Right forelimb (tissue), 1 donor: Measurements from ENCODE around the gene CDX2.
A peak's percentile ranks its signal among the peaks of the same experiment; 100 is the strongest.
"Not testable (repeated sequence)": the region's sequence is repeated elsewhere in the genome, so short reads cannot be mapped to it uniquely, and the experiment has no call there.

Experiments used
- DNase-seq: peaks from one replicate; pipeline ENCODE4 v3.0.0-alpha.2; 2018

The CDX2 gene

DNA sequence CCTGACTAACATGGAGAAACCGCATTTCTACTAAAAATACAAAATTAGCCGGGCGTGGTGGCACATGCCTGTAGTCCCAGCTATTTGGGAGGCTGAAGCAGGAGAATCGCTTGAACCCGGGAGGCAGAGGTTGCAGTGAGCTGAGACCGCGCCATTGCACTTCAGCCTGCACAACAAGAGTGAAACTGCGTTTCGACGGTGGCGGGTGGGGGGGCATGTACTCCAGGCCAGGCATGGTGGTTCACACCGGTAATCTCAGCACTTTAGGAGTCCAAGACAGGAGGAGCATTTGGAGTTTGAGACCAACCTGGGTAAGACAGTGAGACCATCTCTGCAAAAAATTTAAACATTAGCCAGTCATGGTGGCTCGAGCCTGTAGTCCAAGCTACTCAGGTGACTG lies 4.9 kb downstream of the CDX2 start:
- DNase-seq = not testable (repeated sequence)

DNA sequence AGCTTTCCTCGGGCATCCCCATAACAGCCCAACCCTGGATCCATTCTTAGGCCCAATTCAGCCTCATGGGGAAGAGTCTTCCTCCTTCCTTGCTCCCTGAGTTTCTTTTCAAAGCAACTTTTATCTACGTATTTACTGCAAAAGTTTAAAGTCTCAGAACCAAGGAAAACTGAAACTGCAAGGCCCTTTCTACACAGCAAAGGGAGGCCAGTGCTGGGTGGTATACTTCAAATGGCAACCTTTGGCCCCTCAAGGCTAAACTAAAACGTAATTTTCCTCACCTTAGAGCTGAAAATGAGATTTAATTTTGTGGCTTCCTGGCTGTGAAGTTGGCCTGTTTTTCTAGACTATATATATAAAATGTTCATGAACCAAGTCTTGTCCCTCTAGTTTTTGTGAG lies 5.6 kb downstream of the CDX2 start:
- no peak for DNase-seq

DNA sequence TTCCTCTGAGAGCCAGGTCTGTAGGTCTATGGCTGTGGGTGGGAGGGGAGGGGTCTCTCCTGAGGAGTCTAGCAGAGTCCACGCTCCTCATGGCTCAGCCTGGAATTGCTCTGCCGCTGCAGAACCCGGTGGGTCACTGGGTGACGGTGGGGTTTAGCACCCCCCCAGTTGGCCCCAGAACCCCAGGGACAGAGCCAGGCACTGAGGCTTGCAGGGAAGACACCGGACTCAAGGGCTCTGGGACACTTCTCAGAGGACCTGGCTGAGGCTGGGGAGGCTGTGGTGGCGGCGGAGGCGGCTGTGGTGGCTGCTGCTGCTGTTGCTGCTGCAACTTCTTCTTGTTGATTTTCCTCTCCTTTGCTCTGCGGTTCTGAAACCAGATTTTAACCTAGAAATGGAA lies 6.1 kb downstream of the CDX2 start:
- no peak for DNase-seq

DNA sequence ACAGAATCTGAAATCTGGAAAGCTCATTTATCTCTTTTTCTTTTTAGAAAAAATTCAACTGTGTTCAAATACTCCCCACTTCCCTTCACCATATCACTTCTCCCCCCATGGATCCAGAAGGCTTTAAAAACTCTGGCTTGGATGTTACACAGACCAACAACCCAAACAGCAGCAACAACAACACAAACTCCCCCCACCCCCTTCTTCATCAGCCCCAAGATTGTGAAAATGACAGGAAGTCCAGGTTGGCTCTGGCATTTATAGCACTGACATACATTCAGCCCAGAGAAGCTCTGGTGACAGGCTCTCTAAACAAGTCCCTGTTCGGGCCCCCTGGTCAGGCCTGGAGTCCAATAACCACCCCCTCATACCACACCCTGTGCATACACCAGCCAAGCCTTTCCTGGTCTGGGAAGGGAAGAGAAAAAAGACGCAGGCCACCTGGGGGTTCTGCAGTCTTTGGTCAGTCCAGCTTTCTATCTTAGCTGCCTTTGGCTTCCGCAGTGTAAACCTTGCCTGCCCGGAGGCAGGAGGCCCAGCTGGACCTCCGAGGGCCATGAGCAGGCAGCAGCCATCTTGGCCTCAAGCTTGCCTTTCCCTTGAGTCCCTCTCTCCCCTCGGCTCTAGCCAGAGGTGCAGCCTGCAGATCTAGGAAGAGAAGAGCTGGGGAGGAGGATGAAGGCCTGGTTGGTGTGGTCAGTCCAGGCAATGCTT lies 6.8 kb downstream of the CDX2 start:
- DNase-seq = no peak

DNA sequence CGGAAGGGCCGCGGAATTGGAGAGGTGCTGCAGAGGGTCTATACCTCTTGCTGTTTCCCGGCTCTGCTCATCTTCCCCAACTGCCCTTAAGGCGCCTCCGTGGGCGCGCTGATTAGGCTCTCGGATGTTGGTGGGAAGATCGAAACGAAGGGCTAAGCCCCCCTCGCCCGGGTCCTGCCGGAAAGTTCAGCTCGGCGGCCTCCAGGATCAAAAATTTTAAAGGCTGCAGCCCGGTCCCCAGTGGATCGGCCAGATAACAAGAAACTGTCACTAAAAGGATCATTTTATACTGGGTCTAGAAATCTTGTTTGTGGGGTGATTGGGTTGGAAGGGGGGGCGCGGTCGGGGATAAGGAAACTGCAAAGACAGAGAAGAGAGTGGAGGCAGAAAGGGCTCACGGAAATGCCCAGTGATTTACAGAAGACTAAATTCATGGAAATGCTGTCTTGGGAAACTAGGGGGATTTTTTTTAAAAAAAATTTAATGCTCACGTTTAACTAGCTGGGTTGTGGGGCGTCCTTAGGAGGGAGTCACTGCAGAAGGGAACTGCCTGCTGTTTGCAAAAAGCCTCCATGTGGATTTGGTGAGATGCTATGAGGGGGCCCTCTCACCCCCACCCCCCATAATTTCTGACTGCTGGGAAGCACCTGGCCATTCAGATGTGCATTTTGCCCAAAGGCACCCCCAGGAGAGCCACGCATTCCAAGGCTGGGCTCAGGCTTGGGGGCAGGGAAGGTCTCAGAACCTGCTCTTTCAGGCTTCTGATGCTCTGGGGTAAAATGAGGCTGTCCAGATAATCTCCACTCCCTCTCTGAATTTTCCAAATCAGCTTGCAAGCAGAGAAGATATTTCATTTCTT lies 7.7 kb downstream of the CDX2 start:
- no peak for DNase-seq

- no peak for DNase-seq
These were observed 8.5 kb downstream of the CDX2 start for GRCh38 chr13:27960362-27961226.

DNA sequence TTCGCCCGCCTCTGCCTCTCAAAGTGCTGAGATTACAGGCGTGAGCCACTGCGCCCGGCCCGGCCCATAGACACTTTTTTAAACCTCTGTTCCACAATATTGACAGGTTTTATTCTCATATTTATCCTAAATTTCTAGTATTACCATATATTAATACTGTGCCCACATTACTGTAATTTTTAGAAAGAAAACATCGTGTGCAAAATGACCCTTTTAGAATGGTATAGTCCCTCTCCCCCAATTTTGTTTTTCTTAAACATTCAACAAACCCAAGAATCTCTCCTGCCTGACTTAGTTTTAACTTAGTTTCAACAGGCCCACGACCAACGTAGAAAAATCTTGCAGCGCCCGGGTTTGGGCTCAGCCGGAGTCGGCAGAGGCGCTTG lies 9.1 kb downstream of the CDX2 start:
- DNase-seq = no peak

- no peak for DNase-seq
These were observed 12.4 kb downstream of the CDX2 start for GRCh38 chr13:27956576-27957300.

- no peak for DNase-seq
These were observed 14.0 kb downstream of the CDX2 start for GRCh38 chr13:27955014-27955591.

GRCh38 chr13:27954406-27954851 lies 14.7 kb downstream of the CDX2 start:
- DNase-seq = no peak

DNA sequence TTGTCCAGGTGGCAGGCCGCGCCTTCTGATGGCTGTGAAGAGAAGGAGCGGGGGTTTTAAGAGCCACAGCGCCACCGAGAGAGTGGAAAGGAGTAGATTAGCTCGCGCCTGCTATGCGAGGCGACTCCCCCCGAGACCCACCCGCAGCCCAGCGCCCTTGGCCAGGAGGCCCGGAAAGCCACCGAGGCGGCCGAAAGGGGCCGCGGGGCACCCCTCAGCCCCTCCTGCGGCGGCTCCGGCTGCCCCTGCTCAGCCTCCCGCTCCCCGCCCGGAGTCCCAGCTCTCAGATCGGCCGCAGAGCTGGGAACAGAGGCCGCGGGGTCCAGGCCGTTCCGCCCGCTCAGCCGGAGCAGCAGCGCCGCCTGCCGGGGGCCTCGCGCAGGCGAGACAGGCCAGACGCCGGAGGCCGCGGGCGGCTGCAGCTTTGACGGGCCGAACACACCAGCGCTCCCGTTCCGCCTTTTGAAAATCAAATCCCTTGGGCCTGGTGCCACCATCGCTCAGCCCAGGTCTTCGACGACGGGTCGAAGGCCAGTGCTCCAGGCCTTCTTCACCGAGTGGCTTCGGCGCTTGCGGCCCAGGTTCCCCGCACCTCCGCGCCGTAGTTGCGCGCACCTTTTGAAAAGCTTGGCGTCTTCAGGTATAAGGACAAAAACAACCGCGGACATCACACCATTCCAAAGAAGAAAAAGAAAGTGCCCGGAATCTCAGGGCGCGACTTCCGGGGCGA lies 15.3 kb downstream of the CDX2 start:
- peak; percentile 87 for DNase-seq

DNA sequence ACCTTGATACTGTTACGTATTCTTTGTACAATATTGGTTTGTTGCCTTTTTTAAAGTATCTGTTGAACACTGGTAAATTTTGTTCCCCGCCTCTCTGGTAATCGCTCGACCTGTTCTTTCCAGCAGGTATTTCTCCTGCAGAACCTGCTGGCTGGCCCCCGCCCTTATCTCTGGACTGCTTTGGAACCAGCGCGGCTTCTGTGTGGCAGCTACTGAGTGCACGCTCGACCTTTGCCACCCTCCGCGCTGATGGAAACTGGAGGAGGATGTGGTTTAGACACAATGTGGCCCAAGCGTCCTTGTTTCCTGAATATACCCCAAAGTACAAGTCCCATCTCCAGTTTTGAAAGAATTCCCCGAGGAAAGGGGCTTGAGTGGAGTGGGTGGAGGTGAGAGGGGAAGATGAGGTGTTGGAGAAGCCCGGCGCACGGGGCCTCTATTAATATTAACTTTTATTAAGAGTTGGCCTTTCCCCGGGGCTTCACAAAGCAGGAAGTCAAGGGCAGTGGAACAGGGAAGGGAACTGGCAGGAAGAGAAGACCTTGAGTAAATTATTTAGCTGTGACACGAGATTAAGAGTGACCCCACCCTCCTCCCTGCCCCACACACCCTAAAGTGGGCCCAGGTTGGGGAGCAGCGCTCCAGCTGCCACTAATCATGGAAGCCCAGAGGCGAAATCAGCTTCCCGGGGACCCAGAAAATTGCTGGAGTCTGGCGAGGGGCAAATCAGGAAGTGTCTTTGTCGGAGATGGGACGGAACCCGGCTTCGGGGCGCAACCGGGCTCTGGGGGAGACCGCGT lies 16.0 kb downstream of the CDX2 start:
- DNase-seq = no peak

DNA sequence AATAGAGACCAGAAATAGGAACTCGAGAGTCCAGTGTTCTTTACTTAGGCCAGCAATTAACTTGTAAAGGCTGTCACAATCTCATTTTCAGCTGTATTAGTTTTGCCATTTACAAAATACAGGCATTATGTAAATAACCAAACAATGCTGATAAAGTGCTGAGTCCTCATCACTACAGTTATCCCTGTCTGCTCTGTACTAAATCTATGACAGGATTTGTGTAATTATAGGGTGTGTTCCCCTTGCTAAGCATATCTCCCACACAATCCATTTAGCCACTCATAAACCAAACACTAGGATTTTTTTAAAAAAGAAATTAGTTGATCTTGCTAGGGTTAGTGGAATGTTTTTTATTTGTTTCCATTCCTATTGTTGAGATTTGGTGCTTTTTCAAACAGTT lies 26.1 kb downstream of the CDX2 start:
- no peak for DNase-seq

DNA sequence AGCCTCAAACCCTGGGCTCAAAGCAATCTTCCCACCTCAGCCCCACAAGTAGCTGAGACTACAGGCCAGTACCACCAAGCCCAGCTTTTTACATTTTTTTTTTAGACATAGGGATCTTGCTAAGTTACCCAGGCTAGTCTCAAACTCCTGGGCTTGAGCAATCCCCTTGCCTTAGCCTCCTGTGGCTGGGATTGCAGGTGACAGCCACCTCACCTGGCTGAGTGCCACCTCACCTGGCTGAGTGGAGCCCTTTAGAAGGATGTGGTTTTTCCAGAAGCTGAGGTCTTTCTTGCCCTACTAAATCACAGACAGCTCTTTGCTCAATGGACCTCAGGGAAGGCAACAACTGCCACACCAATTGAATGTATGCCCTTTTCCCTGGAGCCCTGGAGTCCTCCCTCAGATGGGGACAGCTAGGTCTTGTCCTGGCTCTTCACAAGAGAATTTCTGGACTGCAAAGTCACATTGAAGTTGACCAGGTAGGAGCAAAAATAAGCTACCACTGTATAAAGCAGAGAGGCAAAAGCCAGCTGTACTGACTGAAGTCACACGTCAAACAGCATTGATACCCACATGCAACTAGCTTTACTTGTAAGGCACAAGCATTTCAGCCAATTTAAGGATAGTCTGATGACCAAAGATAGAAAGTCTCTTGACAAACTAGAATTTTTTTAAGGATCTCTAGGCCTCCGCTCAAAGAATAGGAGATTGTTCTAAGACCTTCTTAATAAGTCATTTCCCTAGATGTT lies 35.4 kb downstream of the CDX2 start:
- no peak for DNase-seq

DNA sequence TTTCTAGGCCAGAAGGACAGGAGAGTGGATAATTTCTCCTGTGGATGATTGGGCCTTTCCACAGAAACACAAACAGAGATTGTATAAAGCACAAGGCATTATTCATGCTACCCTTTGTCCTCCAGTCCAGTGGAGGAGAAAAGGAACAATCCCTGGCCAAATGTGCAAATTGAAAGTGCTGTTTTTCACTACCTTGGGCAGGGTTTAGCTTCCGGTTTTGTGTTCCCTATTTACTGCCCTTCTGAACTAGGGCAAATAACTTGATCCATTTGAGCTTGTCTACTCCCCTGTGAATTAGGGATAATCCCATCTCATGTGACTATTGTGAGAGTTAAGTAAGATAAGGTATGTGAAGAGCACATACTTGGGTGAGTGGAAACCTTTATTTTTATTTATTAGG lies 36.0 kb downstream of the CDX2 start:
- DNase-seq = no peak

DNA sequence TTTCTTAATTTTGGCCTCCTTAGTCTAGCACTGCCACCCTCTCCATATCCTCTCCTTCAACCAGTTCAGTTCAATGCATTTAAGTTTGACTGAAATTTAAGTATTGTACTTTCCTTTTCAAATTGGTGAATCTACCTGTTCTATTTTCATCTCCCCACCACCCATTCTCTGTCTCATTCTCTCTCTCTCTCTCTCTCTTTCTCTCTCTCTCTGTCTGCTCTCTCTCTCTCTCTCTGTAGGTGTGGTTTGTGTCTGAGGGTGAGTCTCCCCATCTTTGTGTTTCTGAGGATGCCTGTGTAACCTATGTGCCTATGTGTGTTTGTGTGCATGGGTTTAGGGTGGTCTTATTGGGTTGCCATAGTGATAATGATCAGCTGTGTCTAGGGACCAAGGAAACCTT lies 39.2 kb downstream of the CDX2 start:
- no peak for DNase-seq

DNA sequence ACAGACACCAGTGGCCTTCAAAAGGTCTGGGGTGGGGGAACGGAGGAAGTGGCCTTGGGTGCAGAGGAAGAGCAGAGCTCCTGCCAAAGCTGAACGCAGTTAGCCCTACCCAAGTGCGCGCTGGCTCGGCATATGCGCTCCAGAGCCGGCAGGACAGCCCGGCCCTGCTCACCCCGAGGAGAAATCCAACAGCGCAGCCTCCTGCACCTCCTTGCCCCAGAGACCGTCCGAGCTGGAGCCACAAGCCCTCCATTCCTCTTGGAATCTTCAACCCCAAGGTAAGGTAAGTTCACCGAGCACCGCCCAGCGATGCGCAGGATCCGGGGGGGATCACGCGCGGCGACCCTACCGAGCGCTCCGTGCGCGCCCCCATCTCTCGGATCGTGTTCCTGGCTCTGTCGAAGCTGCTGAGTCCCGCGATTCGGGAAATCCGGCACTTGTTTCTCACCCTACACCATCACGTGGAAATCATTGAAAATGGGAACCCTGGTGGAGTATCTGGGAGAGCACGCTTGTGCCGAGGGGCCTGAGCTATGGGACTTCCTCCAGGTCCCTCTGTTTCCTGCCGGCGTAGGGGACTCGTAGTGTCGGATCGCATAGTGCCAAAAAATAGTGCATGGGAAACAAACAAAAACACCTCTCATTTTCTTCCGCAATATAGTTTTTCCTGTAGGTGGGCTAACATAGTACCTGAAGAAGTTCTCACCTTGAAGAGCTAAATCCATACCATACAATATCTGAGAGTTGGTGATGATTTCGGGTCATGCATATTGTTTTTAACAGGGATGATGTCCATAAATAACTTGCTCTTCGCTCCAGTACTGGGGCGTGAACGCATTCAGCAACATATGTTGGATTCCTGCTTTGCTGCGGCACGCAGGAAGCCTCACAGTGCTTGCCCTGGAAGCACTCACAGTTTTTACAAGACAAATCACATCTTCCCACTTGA lies 40.0 kb downstream of the CDX2 start:
- no peak for DNase-seq

DNA sequence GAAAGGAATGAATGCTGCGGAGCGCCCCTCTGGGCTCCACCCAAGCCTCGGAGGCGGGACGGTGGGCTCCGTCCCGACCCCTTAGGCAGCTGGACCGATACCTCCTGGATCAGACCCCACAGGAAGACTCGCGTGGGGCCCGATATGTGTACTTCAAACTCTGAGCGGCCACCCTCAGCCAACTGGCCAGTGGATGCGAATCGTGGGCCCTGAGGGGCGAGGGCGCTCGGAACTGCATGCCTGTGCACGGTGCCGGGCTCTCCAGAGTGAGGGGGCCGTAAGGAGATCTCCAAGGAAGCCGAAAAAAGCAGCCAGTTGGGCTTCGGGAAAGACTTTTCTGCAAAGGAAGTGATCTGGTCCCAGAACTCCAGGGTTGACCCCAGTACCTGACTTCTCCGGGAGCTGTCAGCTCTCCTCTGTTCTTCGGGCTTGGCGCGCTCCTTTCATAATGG lies 40.7 kb downstream of the CDX2 start:
- no peak for DNase-seq
